HEK293T (cell line): ENCODE measurements around the gene TAF3.

Experiments
- ARNT ChIP-seq: fragments of 450-650 bp; IDR thresholded peaks from 2 replicates; pipeline ENCODE4 v1.6.1; 2017; ENCODE audit warnings: mild to moderate bottlenecking
- BHLHE40 ChIP-seq: fragments of 450-650 bp; IDR thresholded peaks from 2 replicates; pipeline ENCODE4 v1.6.1; 2016; ENCODE audit warnings: mild to moderate bottlenecking, moderate library complexity, borderline replicate concordance
- ELF4 ChIP-seq: fragments of 450-650 bp; IDR thresholded peaks from 2 replicates; pipeline ENCODE4 v1.6.1; 2017; ENCODE audit warnings: antibody characterized with exemption
- FOXK2 ChIP-seq: fragments of 450-650 bp; IDR thresholded peaks from 2 replicates; pipeline ENCODE4 v1.6.1; 2016; ENCODE audit warnings: mild to moderate bottlenecking
- FOXM1 ChIP-seq: fragments of 450-650 bp; IDR thresholded peaks from 2 replicates; pipeline ENCODE4 v1.6.1; 2017; ENCODE audit warnings: mild to moderate bottlenecking, borderline replicate concordance
- L3MBTL2 ChIP-seq: fragments of 450-650 bp; conservative IDR thresholded peaks from 2 replicates; pipeline ENCODE4 v1.6.1; 2016; ENCODE audit warnings: mild to moderate bottlenecking
- LEF1 ChIP-seq: fragments of 450-650 bp; IDR thresholded peaks from 2 replicates; pipeline ENCODE4 v1.6.1; 2017; ENCODE audit warnings: mild to moderate bottlenecking, borderline replicate concordance
- SUZ12 ChIP-seq: fragments of 450-650 bp; IDR thresholded peaks from 2 replicates; pipeline ENCODE4 v1.6.1; 2016; ENCODE audit warnings: mild to moderate bottlenecking
- TARDBP ChIP-seq: fragments of 450-650 bp; IDR thresholded peaks from 2 replicates; pipeline ENCODE4 v1.6.1; 2016

DNA sequence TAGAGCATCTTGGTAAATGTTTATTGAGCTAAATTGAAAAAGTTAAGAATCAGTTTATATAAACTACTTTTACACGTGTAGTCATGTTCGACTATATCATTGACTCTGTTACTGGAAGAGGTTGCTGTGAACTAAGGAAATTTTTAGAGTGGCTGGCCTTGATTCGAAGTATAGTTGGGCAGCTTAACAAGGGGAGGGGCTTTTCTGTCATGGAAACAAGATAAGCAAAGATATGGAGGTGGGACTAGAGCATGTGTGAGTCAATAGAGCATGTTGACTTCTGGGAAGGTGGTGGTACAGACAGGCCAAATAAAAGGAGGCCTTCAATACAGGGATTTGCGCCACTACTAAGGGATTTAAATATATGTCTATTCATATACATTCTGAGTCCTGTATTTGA is 22.7 kb upstream of the TAF3 start:
- no peak for TF ChIP-seq SUZ12
- TF ChIP-seq FOXK2: no peak
- no peak for TF ChIP-seq ARNT
- TF ChIP-seq FOXM1: no peak
- no peak for TF ChIP-seq LEF1
- TF ChIP-seq TARDBP: no peak
- TF ChIP-seq ELF4: no peak
- TF ChIP-seq L3MBTL2: no peak
- no peak for TF ChIP-seq BHLHE40
